ENCODE data around the gene ACAD8. TPM values are rescaled to one million over a fixed set of nuclear protein-coding genes. Genes with fewer than 3 reads are reported as not detected.
"Not testable (repeated sequence)": the region's sequence is repeated elsewhere in the genome, so short reads cannot be mapped to it uniquely, and the experiment has no call there.

ACAD8 gene
- total RNA-seq, 1 donor from 2014 or later: 37.6 TPM

DNA sequence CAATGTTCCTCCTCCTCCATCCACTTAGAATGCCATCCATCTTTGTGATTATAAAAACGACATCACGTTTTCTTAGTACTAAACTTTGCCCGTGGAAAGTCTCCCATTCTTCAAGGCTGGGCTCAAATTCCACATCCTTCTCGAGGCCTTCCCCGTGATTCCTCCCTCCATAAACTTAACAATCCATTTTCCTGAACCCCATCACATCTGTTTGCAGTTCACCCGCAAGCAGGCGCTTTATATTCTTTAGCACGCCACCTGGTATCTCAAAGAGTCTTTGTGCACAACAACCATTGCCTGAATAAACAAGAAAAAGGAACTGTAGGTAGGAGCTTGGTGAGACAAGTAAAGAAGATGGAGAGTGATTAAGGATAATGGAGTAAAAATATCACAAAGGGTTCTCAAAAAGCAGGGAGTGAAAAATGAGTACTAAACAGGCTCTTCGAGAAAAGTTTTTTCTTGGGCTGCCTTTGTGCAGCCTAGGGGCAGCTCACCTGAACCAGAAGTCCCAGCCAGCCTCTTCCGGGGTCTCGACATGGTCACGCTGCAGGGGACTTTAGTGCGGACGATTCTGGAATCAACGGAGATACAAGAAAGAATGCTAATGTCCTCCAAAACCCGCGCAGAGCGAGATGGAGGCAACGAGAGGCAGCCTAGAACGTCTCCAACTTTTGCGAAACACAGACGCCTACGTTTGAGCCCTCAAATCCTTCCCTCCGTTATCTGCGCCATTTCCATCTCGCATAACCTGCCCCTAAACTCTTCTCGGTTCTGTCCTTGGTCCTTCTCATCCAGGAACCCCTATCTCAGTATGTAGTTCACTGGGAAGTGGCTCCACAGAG, 801 bp upstream of the ACAD8 start:
- TF ChIP-seq, protein P1, sequence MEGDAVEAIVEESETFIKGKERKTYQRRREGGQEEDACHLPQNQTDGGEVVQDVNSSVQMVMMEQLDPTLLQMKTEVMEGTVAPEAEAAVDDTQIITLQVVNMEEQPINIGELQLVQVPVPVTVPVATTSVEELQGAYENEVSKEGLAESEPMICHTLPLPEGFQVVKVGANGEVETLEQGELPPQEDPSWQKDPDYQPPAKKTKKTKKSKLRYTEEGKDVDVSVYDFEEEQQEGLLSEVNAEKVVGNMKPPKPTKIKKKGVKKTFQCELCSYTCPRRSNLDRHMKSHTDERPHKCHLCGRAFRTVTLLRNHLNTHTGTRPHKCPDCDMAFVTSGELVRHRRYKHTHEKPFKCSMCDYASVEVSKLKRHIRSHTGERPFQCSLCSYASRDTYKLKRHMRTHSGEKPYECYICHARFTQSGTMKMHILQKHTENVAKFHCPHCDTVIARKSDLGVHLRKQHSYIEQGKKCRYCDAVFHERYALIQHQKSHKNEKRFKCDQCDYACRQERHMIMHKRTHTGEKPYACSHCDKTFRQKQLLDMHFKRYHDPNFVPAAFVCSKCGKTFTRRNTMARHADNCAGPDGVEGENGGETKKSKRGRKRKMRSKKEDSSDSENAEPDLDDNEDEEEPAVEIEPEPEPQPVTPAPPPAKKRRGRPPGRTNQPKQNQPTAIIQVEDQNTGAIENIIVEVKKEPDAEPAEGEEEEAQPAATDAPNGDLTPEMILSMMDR (IDR thresholded peaks at IDR 0.05; ENCODE audit: unreplicated experiment): no peak
- H3K4me3 Mint-ChIP-seq (ENCODE audit: low read depth): peak overlapping the region; percentile 85
- no peaks in the 10 kb centered on the region for H3K27me3 Mint-ChIP-seq
- H3K4me1 Mint-ChIP-seq (ENCODE audit: low read depth): peaks cover 16% of the 10 kb centered on the region
- peak overlapping the region; percentile 78 for H3K27ac Mint-ChIP-seq
- peaks cover 7% of the 10 kb centered on the region for H3K36me3 Mint-ChIP-seq (ENCODE audit: insufficient read depth)
- DNase-seq (ENCODE audit: low spot score, unreplicated experiment): no peak
- no peaks in the 10 kb centered on the region for H3K9me3 Mint-ChIP-seq (ENCODE audit: low read depth)

DNA sequence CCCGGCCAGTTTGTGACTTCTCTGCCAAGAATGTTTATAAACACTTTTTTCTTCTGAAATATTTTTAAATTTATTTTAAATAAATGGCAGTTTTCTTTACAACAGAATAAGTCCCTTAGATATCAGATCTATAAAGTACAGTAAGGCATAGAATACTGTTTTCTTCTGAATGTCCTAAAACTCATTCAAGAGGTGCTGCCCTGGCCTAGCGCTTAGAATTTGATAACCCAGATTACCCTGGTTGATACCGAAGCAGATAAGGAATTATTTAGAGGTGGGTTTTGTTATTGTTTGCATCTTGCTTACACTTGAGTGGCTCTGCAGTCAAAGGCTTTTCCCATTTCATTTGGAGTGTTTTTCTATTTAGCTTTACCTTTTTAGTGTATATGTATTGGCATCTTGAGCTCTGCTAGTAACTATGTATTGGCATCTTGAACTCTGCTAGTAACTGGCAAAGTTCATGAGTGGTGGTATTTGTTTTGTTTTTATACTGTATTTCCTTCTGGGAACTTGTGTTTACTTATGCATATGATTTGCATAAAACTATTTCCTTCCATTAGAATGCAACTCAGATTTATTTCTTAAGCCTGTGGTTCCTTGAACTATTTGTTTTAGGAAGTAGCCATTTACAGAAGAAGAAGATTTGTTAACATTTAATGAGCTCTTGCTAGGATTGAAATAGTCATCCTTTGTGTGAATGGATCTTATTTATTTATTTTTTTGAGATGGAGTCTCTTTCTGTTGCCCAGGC, 1.2 kb downstream of the ACAD8 start:
- peaks cover 16% of the 10 kb centered on the region for H3K4me1 Mint-ChIP-seq (ENCODE audit: low read depth)
- no peaks in the 10 kb centered on the region for H3K9me3 Mint-ChIP-seq (ENCODE audit: low read depth)
- H3K36me3 Mint-ChIP-seq (ENCODE audit: insufficient read depth): peaks cover 5% of the 10 kb centered on the region
- DNase-seq (ENCODE audit: low spot score, unreplicated experiment): no peak
- no peak overlapping the region for H3K27ac Mint-ChIP-seq
- H3K4me3 Mint-ChIP-seq (ENCODE audit: low read depth): peak overlapping the region; percentile 85
- H3K27me3 Mint-ChIP-seq: no peaks in the 10 kb centered on the region
- TF ChIP-seq, protein P1 (IDR thresholded peaks at IDR 0.05; ENCODE audit: unreplicated experiment): no peak

DNA sequence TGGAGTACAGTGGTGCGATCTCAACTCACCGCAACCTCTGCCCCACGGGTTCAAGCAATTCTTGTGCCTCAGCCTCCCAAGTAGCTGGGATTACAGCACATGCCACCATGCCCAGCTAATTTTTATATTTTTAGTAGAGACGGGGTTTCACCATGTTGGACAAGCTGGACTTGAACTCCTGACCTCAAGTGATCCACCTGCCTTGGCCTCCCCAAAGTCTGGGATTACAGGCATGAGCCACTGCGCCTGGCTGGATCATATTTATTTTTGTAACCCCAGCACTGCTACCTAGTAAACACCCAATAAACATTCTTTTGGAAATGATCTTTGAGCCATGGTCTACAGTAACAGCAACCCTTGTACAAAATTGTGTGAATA, 1.8 kb downstream of the ACAD8 start:
- not testable (repeated sequence) for H3K9me3 Mint-ChIP-seq (ENCODE audit: low read depth); H3K27me3 Mint-ChIP-seq; H3K27ac Mint-ChIP-seq; DNase-seq (ENCODE audit: low spot score, unreplicated experiment); H3K36me3 Mint-ChIP-seq (ENCODE audit: insufficient read depth)
- peaks cover 16% of the 10 kb centered on the region for H3K4me1 Mint-ChIP-seq (ENCODE audit: low read depth)
- H3K4me3 Mint-ChIP-seq (ENCODE audit: low read depth): peak overlapping the region; percentile 16

DNA sequence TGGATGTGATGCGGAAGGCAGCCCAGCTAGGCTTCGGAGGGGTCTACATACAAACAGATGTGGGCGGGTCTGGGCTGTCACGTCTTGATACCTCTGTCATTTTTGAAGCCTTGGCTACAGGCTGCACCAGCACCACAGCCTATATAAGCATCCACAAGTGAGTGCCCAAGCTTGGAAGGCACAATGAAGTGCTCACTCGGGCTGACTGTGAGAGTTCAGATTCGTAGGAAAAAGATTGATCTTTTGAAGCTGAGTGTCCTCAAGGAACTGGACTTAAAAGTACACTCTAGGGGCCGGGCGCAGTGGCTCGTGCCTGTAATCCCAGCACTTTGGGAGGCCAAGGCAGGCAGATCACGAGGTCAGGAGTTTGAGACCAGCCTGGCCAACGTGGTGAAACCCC, 3.7 kb downstream of the ACAD8 start:
- no peak for DNase-seq (ENCODE audit: low spot score, unreplicated experiment)
- TF ChIP-seq, protein P1 (IDR thresholded peaks at IDR 0.05; ENCODE audit: unreplicated experiment): no peak
- Mint-ChIP-seq H3K9me3 (ENCODE audit: low read depth) (no peaks in the 10 kb centered on the region), H3K36me3 (ENCODE audit: insufficient read depth) (peaks cover 11% of the 10 kb centered on the region), H3K27ac (no peak overlapping the region), H3K4me3 (ENCODE audit: low read depth) (no peak overlapping the region), H3K27me3 (no peaks in the 10 kb centered on the region), H3K4me1 (ENCODE audit: low read depth) (peaks cover 11% of the 10 kb centered on the region)

DNA sequence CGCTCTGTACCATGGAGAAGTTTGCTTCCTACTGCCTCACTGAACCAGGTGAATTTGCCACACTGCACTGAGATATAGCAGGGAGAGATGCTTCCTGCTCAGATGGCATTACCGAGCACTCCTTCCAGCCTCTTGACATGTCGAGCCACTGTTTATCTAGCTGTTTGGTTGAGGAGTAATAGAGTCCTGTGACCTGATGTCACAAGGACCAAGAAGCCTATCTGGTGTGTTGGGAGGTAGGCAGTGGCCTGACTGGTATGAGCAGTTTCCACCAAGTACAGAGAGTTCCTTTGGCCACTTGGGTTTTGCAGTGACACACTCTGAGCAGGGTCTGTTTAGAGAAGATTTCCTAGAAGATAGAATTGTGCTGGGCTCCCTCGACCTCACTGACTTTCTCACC, 5.2 kb downstream of the ACAD8 start:
- Mint-ChIP-seq H3K36me3 (ENCODE audit: insufficient read depth) (peaks cover 11% of the 10 kb centered on the region), H3K9me3 (ENCODE audit: low read depth) (no peaks in the 10 kb centered on the region), H3K4me1 (ENCODE audit: low read depth) (peaks cover 7% of the 10 kb centered on the region), H3K4me3 (ENCODE audit: low read depth) (no peak overlapping the region), H3K27me3 (no peaks in the 10 kb centered on the region), H3K27ac (peak overlapping the region; percentile 43)
- no peak for DNase-seq (ENCODE audit: low spot score, unreplicated experiment)
- TF ChIP-seq, protein P1 (IDR thresholded peaks at IDR 0.05; ENCODE audit: unreplicated experiment): no peak

Measured in progenitor cell of endocrine pancreas (in vitro differentiated cells).